Left ventricle myocardium inferior (tissue), 1 donor: Measurements from ENCODE around the gene SNAP29. TPM values are rescaled to one million over a fixed set of nuclear protein-coding genes. Genes with fewer than 3 reads are reported as not detected.

Experiments used
- DNase-seq: peaks from one replicate; pipeline ENCODE4 v3.0.0-alpha.2; 2020
- H3K27ac ChIP-seq: fragments of 200-600 bp; replicated peaks from 2 replicates; pipeline ENCODE4 v1.8.0; 2021
- H3K27me3 ChIP-seq: fragments of 200-600 bp; 2 replicates; pipeline ENCODE4 v1.8.0; 2021; ENCODE audit warnings: low read depth
- H3K36me3 ChIP-seq: fragments of 200-600 bp; 2 replicates; pipeline ENCODE4 v1.8.0; 2021
- H3K4me1 ChIP-seq: fragments of 200-600 bp; 2 replicates; pipeline ENCODE4 v1.8.0; 2021
- H3K4me3 ChIP-seq: fragments of 200-600 bp; 2 replicates; pipeline ENCODE4 v1.8.0; 2021; ENCODE audit warnings: mild to moderate bottlenecking, moderate library complexity
- H3K9me3 ChIP-seq: fragments of 200-600 bp; replicated peaks from 2 replicates; pipeline ENCODE4 v1.8.0; 2021
- intact Hi-C: fragments of 100-400 bp; cut with micrococcal nuclease; formaldehyde crosslinking; loops from one replicate; pipeline ENCODE4 v1.11.0; 2022
- long read RNA-seq: library from polyadenylated mRNA; unstranded; transcript quantifications from one replicate; pipeline ENCODE4 v2.0.0, GENCODE V29; 2021
- total RNA-seq: library from RNA; stranded (reverse); fragmentation: NEBNext Ultra II Directional; extraction: Animal tissue kit (Norgen Biotek cat#: 25700); gene quantifications from one replicate; pipeline ENCODE4 v1.2.1, GENCODE V29; 2021
- TF ChIP-seq, protein P1 (sequence below): fragments of 200-600 bp; IDR thresholded peaks from 2 replicates; pipeline ENCODE4 v1.8.0; 2021; ENCODE audit warnings: antibody characterized with exemption, mild to moderate bottlenecking, borderline replicate concordance
- donor health status: DM: no; HTN: yes; CAD: no; lungs with severe emphysema.

Gene SNAP29
- 25.8 TPM for total RNA-seq
- long read RNA-seq, full-length matches to known transcripts, result 77 of 86 reads
- long read RNA-seq, partial matches to known transcripts, result 7 of 86 reads
- long read RNA-seq, other reads (novel, unspliced or antisense), result 2 of 86 reads

DNA sequence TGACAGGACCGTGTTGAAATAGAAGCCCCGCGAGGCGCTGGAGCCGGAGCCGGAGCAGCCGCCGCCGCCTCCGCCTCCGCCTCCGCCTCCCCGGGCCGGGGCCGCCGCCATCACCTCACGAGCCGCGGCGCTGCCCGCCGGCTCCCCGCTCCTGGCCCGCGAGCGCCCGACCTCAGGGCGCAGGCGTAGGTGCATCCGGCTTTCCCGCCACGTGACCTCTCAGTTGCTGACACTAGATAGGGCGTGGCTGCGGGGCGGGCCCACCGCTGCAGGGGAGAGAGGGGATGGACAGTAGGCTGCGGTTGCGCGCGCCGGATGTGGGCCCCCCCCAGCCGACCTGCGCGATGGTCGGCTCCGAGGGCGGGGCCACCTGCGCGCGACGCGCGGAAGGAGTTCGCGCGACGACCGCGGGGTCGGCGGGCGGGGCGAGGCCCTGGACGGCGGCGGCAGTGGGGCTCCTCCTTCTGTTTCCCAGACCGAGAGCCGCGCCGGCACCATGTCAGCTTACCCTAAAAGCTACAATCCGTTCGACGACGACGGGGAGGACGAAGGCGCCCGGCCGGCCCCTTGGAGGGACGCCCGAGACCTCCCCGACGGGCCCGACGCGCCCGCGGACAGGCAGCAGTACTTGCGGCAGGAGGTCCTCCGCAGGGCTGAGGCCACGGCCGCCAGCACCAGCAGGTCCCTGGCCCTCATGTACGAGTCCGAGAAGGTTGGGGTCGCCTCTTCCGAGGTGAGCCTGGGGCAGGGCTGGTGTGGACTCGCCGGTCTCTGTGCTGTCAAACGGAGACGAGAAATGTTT, at the start of gene SNAP29, which contains the start of gene PI4KA:
Gene SNAP29 (plus strand): TSS at position 393 of the 802 bp plus-strand sequence. CDS start 104 bp downstream, at position 497.
Gene PI4KA (minus strand): TSS at position 197 of the 802 bp plus-strand sequence. CDS start 86 bp downstream, at position 111.
- Histone ChIP-seq H3K4me1 (peaks cover 58% of the 10 kb centered on the region), H3K36me3 (peaks cover 6% of the 10 kb centered on the region), H3K27ac (peak within 1 kb of the TSS; percentile 94), H3K9me3 (no peaks in the 10 kb centered on the region), H3K4me3 (peak within 1 kb of the TSS; percentile 90), H3K27me3 (no peaks in the 10 kb centered on the region)
- peak; percentile 99 for DNase-seq
- TF ChIP-seq, protein P1, sequence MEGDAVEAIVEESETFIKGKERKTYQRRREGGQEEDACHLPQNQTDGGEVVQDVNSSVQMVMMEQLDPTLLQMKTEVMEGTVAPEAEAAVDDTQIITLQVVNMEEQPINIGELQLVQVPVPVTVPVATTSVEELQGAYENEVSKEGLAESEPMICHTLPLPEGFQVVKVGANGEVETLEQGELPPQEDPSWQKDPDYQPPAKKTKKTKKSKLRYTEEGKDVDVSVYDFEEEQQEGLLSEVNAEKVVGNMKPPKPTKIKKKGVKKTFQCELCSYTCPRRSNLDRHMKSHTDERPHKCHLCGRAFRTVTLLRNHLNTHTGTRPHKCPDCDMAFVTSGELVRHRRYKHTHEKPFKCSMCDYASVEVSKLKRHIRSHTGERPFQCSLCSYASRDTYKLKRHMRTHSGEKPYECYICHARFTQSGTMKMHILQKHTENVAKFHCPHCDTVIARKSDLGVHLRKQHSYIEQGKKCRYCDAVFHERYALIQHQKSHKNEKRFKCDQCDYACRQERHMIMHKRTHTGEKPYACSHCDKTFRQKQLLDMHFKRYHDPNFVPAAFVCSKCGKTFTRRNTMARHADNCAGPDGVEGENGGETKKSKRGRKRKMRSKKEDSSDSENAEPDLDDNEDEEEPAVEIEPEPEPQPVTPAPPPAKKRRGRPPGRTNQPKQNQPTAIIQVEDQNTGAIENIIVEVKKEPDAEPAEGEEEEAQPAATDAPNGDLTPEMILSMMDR, result peak; percentile 32
- intact Hi-C loops, result no loop called here

DNA sequence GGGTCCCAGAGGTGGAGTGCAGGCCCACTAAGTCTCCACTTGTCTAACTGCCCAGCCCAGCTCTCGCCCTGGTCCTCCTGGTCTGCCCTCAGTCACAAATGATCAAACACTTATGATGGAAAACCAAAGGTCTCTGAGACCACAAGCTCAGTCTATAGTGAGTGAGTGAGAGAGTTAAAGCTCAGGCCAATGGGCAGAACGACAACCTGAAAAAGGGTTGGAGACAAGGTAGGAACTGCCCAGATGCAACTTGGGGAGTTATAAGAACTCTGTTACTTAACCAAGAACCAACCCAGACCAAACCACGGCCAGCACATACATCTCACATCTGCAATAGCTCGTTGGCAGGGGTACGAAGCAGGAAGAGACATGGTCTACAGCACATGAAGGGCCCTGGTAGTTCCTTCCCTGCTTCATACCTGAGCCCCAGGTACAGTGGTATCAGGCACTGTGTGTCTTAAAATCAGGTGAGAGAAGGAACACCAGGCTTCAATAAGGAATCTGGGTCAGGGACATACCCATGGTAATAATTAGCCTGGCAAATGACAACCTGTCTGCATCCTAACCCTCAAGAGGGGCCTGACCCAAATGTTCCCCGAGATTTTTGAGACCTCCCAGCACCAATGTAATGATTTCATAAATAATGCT, 49.1 kb upstream of the SNAP29 start:
- intact Hi-C loops, result no loop called here
- H3K9me3 ChIP-seq, result no peaks in the 10 kb centered on the region
- DNase-seq, result no peak
- H3K27ac ChIP-seq, result no peak overlapping the region
- H3K27me3 ChIP-seq, result no peaks in the 10 kb centered on the region
- peaks cover 95% of the 10 kb centered on the region for H3K36me3 ChIP-seq
- TF ChIP-seq, protein P1, result no peak
- no peak overlapping the region for H3K4me3 ChIP-seq
- H3K4me1 ChIP-seq, result no peaks in the 10 kb centered on the region

DNA sequence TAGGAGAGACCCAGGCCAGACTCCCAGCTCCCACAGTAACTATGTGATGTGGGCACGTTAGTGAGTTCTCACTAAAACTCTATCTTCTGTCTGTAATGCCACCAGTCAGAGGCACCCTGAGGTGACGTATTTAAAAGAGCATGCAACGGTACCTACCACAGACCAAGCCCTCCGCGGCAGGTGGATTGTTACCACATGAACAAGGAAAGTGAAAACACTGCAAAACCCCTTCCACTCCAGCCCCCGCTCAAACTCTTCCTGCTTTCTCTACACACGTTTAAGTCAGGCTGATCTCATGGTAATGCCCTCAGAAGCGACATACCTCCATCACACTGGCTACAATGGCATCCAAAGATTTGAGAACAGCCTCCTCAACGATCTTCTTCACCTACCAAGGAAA, 48.2 kb upstream of the SNAP29 start:
- no peaks in the 10 kb centered on the region for H3K4me1 ChIP-seq
- TF ChIP-seq, protein P1, result no peak
- no peak for DNase-seq
- no peaks in the 10 kb centered on the region for H3K27me3 ChIP-seq
- intact Hi-C loops, result no loop called here
- no peak overlapping the region for H3K4me3 ChIP-seq
- H3K36me3 ChIP-seq, result peaks cover 90% of the 10 kb centered on the region
- no peak overlapping the region for H3K27ac ChIP-seq
- no peaks in the 10 kb centered on the region for H3K9me3 ChIP-seq

DNA sequence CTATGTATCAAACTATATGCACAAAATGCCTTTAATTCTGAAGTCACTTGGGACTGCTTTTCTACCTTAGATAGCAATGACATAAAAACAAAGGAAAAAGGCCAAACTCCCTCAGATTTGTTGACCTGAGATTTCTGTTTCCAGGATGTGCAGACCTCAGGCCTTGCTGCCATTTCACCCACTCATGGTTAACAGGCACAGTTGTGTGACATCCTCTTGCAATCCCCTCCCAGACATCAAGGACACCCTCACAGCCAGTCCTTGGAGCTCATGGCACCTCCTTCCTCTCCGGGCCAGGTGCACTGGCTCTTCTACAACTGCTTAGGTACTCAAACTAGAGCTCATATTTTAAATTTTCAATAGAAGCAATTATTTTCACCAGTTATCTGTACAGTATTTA, 47.6 kb upstream of the SNAP29 start:
- TF ChIP-seq, protein P1, result no peak
- Histone ChIP-seq H3K36me3 (peaks cover 90% of the 10 kb centered on the region), H3K27me3 (no peaks in the 10 kb centered on the region), H3K27ac (no peak overlapping the region), H3K4me1 (no peaks in the 10 kb centered on the region), H3K9me3 (no peaks in the 10 kb centered on the region), H3K4me3 (no peak overlapping the region)
- intact Hi-C loops, result no loop called here
- no peak for DNase-seq

DNA sequence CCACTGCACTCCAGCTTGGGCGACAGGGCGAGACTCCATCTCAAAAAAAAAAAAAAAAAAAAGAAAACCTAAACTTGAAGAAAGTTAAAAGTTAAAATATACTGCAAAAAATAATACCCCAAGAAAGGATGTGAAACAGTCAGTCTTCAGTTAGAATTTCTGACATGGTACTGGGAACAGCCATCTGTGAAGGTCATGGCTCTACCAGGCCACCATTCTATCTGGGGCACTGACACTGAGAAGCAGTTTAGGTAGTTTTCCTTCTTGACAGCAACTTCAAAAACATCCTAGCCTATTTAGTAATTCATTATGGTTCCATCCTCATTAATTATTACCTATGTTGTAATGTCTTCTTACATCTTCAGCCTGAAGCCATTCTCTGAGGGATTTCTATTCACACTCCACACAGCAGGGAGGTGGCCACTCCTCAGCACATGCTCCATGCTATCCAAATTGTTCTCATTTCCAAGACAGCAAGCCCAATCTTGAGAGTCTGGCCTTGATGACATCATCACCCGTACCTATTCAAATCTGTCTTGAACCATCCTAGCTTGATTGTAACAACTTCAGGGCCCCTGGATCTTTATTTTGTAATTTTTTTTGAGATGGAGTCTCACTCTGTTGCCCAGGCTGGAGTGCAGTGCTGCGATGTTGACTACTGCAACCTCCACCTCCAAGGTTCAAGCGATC, 46.7 kb upstream of the SNAP29 start:
- Histone ChIP-seq H3K4me1 (no peaks in the 10 kb centered on the region), H3K36me3 (peaks cover 90% of the 10 kb centered on the region), H3K27ac (no peak overlapping the region), H3K27me3 (no peaks in the 10 kb centered on the region), H3K4me3 (no peak overlapping the region), H3K9me3 (no peaks in the 10 kb centered on the region)
- intact Hi-C loops, result no loop called here
- TF ChIP-seq, protein P1, result no peak
- DNase-seq, result no peak
